Activated CD8-positive, alpha-beta memory T cell treated with anti-CD3 and anti-CD28 coated beads, Interleukin-2, amount 50 U/mL, for 4 hours (primary cell): ENCODE measurements around the gene ABCB6.

Source experiments
- DNase-seq: peaks from one replicate; pipeline ENCODE4 v3.0.0-alpha.2; 2020

ABCB6 gene

DNA sequence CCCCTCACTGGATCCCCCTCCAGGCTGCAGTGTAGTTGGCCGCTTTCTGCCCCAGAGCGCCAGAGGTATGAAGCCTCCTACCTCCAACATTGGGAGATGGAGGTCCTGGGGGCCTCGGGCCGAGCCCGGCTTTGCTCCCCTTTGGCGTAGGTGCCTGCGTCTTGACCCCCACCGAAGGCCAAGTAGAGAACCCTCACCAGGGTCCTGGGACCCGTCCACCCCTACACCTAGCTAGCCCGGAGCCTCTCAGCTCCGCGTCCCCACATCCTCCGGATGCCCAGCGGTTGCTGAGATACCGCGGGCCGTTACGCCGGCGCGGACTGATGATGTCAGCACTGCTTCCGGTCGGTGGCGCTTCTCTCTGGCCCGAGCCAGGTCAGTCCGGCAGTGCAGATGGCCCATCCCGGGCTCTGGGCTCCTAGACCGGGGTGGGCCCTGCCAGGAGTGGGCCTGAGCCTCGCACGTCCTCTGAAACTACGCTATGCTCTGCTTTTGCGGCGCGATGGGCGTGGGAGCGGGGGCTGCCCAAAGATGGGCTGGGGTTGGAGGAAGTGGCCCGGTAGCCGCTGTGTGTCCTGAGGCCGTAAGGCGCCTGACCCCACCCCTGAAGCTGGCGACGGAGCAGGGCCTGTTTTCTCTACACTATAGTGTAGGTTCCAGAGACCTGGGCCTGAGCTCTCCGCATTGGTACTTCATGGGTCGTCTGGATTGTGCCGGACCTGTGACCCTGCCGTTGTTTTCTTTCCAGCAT, 26.6 kb upstream of the ABCB6 start, which contains the start of the genes GLB1L and STK16:
Gene GLB1L (minus strand): TSS at position 297 of the 751 bp plus-strand sequence. CDS start 1,871 bp downstream, outside the sequence.
Gene STK16 (plus strand): TSS at position 332 of the 751 bp plus-strand sequence. CDS start 521 bp downstream, outside the sequence.
- DNase-seq: peak; percentile 86

DNA sequence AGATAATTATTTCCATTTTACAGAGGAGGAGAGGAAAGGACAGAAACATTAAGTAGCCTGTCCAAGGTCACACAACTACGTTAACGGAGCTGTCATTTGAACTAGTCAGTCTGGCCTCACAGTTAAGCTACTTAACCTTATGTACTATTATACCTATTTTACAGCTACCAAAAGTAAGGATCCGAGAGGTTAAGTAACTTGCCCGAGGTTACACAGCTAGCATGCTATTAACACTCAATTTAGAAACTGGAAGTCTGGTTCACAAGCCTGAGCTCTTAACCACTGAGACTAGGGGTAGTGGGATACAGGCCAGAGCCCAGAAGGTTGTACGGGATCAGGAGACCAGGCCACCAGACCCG, 26.0 kb upstream of the ABCB6 start:
- DNase-seq: no peak

DNA sequence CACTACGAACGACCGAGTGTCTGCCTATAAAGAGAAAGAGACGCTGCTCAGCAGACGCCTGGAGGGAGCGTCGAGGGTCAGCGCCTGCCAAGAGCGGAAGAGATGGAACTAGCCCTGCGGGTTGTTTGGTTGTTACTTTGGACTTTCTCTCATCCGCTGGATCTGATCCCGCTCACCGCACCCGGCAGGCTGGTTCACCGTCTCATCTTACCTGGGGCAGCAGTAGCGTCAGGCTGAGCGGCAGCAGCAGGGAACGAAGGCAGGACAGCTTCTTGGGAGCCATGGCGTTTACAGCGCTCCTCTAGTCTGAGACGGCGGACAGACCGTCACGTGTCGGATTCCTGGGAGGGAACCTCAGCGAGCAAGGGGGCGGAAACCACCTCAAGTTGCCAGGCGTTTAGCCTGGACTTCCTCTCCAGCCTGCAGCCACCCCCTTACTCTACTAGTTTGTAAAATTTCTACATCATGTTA, 24.6 kb upstream of the ABCB6 start:
- no peak for DNase-seq

DNA sequence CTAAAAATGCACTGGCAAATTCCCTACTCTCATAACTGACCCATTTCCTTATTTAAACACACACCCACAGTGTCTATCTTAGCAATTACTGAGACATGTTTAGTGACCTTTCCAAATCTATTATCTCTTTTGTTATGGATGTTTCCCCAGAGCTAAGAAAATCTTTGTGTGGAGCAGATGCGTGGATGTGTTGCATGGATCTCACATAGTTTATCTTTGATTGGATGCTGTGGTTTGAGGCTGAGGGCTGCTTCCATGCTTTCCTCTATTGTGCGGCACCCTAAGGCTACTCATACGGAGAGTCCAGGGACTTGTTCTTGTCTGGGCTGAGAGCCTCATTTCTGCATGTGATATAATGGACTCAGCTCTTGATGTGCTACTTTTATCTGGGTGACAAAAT, 15.6 kb upstream of the ABCB6 start:
- no peak for DNase-seq

DNA sequence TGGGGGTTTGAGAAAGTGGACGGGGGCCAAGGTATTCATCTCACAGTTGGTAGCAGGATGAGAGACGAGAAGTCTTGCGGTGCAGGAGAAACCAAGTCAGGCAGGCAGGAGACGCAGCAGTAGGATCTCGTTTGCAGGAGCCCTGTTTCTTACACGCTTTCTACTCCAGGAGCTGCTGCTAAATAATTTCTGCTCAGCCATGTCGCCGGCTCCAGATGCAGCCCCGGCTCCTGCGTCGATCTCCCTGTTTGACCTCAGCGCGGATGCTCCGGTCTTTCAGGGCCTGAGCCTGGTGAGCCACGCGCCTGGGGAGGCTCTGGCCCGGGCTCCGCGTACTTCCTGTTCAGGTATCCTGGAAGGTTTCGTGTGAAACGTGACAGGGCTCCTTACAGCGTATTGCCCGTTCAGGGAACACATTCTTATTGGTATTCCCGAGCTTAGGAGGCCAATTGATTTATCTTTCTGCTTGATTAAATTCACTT, 11.3 kb upstream of the ABCB6 start:
- no peak for DNase-seq

DNA sequence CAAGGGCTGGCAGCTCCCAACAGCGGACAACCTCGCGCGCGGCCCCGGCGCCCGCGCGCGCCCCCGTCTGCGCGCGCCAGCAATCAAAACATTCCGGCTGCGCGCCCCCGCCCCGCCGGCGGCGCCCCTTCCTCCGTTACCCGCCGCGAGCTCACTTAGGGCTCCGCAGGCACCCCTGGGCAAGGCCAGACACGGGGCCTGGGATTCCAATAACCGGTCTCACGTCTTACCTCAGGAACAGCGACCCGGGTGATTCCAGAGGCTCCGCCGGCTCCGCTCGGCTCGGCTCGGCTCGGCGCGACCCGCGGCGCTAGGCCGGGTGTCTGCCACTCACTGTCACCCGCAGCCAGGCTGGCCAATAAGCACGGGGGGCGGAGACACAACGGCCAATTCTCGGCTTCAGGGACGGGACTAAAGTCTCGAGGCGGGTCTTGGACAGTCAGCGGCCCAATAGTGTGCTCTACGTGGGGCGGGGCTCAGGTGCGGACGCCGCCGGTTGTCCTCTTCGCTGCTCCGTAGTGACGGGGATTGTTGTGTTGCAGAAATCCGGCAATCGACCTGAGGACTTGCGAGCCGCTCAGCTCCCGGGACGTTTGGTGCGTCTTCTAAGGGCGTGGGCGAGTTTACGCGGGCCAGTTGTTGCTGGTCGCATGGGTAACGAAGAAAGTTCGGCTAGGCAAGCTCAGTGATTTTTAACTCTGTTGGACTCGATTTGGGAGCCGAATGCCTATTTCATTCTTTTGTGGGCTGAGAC, 10.7 kb upstream of the ABCB6 start, which contains the start of the genes ANKZF1 and ATG9A:
Gene ANKZF1 (plus strand): TSS at position 502 of the 754 bp plus-strand sequence. CDS start 452 bp downstream, outside the sequence.
Gene ATG9A (minus strand): TSS at position 332 of the 754 bp plus-strand sequence. CDS start 1,612 bp downstream, outside the sequence.
- DNase-seq: peak; percentile 96

DNA sequence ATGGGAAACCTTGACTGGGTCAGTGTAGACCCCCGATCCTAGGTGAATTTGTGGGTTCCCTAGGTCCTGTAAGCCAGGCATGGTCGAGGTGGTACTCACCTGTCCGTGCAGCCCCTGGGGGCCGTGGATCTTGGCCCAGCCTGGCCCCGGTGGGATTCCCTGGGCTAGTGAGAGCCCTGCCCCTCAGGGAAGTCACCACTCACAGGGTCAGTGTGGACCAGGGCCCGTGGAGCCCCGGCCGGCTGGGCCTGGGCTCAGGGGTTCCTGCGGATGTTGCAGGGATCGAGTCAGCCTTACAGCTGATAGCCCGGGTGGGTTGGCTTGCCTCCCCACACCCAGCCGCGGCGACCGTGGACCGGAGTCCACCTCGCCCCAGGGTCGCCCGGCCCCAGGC, 10.2 kb upstream of the ABCB6 start:
- DNase-seq: no peak

DNA sequence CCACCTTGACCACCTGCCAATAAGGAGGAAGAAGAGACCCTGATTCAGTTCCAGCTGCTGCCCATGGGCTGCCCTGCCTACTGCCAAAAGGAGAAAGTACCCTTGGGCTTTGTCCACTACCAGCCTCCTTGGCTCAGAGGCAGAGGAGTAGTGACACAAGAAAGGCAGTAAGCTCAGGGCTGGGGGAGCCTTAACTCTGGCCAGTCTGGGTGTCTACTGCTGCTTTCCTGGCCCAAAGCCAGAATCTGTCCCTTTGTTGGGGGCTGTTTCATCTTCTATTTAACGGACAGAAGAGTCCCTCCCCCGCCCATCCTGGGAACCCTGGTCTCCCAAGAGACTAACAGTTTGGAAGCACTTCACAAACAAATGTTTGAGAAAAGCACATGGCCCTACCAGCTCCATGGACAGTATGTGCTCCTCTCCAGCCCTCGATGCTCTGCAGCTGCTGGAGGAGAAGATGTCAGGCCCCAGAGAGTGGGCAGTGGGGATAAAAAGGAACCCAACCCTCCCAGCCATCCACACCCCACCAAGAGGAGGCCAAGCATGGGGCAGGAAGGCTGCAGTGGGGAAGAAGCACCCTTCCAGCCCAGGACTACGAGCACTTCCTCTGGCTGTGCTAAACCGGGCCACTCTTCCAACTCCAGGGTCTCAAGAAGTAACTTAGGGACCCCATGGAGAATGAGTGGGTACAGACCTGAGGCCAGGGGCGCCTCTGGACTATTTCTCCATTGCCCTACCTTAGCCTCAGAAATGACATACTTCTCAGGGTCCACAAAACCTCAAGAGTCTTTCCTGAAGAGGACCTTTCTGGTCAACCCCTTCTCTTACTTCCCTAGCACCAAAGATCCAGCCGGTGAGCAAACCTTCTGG, 9.5 kb upstream of the ABCB6 start:
- no peak for DNase-seq

DNA sequence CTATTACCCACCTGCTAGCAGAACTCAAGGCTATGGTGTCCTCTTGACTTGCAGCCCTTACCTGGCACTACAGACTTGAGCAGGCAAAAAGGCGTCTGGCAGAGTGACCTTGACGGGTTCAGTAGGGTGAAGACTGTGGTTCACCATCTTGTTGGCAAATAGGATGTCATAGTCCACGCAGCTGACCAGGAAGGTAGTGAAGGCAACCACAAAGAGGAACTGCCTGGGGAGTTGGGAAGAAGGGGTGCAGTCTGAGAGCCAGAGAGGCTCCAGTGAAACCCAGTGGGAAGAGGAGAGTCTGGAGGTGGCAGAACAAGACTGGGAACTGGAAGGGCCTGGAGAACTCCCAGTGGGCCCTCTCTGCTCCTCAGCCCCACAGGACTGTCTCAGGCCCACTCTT, 6.6 kb upstream of the ABCB6 start:
- no peak for DNase-seq

DNA sequence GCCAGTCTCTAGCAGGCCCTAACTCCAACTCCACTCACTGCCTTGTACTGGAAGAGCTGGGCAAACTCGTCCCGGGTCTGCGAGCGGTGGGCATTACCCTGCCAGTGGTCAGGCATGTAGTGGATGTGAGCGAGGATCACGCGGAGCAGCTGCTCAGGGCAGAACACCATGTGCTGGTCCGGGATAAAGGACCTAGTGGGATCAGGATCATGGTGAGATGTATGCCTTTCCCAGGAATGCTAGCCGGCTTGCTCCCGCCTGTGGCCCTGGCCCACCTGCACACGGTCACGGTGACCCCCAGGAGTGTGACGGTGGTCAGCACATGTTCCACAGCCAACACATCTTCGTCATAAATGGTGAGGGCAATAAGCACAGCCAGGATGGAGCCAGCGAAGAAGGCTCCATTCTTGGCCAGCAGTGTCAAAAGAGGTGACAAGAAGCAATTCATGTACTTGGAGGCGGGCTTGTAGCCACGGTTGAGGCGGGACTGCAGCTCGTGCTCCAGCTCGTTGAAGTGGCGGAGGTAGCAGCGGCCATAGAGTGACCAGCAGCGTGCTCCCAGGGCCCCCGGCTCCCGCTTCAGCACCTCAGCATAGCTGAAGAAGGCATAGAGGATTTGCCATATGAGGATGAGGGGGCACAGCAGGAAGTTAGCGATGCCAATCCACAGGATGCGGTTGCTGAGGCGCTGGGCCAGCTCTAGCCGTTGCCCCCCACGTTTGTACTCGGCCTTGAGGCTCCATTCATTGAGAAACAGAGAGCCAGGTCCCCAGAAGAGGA, 5.3 kb upstream of the ABCB6 start:
- DNase-seq: no peak

DNA sequence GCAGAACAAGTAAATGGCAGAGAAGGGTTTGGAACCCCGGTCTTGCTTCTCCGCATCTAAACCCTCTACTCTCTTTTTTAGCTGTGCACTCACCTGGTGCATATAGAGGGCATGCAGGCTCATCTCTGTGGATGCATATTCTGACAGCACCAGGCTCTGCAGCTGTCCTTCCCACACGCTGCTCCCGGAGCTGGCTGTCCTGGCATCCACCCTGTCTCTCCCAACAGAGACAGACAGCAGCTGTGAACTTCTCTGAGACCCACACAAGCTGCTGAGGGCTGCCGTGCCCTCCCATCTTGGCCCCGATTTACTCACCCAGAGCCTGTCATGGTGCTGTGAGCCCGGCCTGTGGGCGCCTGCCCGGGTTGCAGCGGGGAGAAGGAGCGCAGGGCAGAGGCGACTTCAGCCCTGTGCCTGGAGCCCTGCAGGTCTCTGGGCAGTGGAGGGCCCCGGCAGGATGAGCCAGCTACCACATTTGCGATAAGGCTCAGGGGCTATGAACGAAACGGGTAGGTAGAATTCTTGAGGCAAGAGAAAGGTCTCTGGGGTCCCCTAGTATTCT, 3.3 kb upstream of the ABCB6 start:
- DNase-seq: no peak

DNA sequence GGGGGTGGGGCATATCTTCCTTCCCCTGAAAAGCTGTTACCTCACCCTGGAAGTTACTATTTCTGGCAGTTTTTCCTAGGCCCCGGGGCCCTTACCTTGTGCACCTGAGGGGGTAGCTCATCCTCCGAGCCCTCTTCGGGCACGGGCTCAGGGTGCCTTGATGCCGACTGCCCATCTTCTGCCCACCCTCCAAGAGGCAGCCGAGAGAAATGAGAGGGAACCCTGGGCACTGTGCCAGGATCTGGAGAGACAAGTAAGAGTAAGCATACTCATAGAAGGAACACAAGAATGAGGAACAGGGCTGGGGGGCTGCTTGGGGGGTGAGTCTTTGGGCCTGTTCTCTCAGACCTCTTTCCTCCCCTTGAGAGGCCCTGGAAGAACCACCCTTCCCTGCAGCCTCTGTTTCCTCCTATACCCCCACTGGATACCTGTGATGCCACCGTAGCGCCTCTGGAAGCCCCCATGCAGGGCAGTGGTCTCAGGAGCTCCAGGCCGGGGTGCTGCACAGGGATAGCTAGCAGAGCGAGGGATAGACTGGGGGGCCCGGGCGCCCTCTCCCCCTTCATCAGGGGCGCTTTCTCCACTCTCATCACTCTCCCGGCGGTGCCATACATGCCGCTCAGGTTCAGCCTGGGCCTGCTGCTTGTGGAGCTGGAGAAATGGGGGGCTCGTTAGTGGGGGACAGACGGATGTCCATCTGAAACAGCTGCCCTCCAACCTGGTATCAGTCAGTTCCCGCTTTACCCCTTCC, 2.1 kb upstream of the ABCB6 start:
- DNase-seq: no peak

DNA sequence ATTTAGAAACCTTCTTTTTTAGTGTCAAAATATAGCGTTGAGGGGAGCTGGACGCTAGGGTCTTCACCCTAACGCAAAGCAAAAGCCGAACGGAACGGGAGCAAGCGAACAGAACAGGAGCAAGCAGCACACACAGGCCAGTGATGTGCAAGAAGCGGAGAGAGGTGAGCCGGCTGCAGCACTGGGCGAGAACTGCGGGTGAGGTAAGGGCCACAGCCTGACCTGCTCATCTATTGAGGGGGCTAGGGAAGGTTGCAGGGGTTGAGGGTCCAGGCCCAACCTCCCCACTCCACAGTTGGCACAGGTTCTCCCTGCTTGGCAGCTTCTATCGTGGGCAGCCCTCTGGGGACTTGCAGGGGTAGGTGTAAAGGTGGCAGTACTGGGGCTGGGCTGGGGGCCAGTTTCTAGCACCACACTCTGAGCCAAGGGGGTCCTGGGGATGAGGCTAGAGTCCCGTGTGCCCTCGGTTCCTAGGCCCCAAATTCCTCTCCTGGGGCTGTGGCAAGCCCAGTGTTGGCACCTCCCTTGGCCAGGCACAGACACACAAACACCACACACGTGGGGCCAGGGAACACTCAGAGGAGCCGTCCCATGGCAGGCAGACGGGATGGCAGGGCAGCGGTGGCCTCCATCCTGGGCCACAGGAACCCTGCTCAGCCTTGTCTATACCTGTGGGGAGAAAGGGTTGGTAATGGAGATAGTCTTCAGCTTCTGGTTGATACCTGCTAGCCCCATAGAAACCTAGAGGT, 1.2 kb upstream of the ABCB6 start:
- DNase-seq: no peak

DNA sequence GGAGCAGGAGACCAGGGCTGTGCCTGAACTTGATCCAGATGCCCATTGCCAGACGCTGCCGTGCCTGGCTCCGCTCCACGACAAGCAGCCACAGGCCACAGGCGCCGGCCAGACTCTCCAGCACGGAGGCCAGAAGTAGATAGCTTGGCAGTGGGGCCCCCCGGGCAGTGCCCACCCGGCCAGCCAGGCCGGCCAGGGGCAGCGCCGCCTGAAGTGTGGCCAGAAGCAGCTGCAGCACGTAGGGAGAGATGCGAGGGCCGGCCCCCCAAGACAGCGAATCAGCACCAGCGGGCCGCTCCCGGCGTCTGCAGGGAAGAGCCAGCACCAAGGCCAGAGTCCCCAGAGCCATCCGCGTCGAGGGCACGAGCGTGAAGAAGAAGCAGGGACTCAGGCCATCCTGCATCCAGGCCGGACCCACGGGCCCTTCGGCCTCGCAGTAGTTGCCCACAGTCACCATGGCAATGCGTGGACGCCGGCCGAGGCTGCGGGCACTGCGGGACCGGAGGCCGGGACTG, 484 bp downstream of the ABCB6 start:
- no peak for DNase-seq

DNA sequence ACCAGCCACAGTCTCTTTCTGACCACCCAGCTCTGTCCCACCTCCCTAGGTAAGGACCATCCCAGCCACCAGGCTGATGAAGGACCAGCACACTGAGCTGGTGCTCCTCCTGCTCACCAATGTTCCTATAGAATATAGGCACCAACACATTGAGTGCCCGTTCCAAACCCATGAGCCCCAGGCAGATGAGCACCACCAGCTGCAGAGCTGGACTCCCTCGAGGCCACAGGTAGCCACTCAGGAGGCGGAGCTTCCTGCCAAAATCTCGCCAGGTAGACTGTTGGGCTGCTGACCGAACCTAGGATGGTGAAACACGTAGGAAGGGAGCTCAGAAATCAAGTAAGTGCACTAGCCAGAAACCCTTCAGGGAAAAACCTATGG, 2.2 kb downstream of the ABCB6 start:
- DNase-seq: no peak

DNA sequence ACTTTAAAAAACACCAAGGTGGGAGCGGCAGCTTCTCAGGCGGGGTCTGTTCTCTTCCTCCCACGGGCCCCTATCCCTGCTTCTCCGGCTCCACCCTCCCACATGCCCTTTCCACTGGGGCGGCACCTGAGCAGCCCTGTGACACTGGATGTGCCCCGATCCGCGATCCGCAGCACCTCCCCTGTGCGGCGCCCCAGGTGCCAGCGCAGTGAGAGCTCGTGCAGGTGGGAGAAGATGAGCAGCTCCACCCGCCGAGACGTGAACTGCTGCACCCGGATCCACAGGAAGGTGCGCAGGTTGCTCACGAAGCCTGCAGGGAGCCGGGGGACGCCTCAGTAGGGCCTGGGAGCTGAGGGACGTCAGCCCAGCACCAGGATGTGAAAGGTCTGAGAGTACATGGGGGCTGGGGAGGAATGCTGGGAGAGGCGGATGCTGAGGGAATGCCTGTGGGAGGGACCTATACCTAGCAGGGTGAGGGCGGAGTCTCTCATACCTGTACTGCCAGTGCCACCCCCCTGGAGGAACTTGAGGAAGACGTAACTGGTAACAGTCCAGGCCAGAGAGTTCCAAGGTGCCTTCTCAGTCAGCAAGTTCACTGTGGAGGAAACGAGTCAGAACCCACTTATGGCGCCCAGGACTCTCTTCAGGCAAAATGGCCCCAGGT, 2.8 kb downstream of the ABCB6 start:
- DNase-seq: no peak

DNA sequence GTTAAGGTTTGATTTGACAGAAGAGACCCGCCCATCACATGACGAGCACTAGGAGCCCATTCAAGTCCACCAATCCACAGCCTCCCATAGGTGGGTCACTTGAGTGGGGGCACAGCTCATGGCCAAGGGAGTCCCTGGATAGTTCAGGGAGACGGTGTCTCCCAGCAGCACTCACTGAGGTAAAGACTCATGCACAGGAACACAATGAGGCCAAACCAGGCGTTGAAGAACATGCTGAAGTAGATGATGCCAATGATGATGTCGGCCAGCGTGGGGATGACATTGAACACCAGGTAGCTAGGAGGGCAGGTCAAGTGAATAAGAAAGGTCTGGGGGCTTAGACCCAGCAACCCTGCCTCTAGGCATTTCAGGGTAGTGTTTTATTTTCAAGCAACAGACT, 4.0 kb downstream of the ABCB6 start:
- DNase-seq: no peak

DNA sequence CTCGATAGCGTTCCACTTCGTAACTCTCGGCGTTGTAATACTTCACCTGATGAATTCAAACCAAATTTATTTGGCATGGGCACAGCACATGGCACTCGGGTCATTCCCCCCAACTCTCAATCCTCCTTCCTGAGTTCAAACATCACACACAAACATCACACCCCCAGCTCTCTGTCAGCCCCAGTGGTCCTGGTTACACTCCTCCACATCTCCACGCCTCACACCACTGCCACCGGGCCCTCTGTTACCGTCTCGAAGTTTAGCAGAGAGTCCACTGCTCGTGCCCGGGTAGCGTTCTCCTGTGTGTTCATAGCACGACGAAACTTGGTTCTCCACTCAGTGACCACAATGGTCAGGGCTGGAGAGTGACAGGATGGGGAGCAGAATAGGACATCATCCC, 4.6 kb downstream of the ABCB6 start:
- no peak for DNase-seq

DNA sequence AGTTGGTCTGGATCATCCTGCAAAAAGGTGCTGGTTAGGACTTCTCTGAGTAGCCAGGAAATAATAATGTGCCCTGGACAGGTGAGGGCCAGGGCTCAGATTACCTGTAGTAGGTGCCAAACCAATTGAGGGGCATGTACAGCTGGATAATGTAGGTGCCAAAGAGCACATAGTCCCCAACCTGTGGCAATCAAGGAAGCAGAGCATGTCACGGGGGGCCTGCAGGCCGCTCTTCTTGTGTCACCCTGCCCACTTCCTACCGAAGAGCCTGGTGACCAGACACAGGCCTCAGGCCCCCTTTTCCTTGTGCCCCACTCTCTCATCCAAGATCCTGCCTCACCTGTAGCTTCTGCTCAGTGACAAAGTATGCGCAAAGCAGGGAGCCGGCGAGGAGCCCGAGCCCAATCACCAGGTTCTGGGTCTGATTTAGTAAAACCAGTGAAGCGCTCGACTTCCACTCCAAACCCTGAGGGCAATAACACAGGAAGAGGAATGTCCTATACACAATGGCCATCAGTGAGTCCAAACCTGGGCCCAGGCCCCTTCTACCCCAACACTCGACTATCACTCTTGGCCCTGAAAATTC, 5.2 kb downstream of the ABCB6 start:
- DNase-seq: no peak
